ENCODE results near the gene COLEC11. TPM values are rescaled to one million over a fixed set of nuclear protein-coding genes. Genes with fewer than 3 reads are reported as not detected.

COLEC11 gene
- total RNA-seq, 1 donor from 2014 or later = not detected

- Histone ChIP-seq H3K27me3 (no peaks in the 10 kb centered on the region), H3K27ac (no peak overlapping the region), H3K9me3 (no peaks in the 10 kb centered on the region), H3K4me3 (no peak overlapping the region), H3K4me1 (no peaks in the 10 kb centered on the region), H3K36me3 (no peaks in the 10 kb centered on the region)
- no peak for TF ChIP-seq POLR2A (IDR thresholded peaks at IDR 0.05)
- TF ChIP-seq, protein P1, sequence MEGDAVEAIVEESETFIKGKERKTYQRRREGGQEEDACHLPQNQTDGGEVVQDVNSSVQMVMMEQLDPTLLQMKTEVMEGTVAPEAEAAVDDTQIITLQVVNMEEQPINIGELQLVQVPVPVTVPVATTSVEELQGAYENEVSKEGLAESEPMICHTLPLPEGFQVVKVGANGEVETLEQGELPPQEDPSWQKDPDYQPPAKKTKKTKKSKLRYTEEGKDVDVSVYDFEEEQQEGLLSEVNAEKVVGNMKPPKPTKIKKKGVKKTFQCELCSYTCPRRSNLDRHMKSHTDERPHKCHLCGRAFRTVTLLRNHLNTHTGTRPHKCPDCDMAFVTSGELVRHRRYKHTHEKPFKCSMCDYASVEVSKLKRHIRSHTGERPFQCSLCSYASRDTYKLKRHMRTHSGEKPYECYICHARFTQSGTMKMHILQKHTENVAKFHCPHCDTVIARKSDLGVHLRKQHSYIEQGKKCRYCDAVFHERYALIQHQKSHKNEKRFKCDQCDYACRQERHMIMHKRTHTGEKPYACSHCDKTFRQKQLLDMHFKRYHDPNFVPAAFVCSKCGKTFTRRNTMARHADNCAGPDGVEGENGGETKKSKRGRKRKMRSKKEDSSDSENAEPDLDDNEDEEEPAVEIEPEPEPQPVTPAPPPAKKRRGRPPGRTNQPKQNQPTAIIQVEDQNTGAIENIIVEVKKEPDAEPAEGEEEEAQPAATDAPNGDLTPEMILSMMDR (IDR thresholded peaks at IDR 0.05) = no peak
- no peak for TF ChIP-seq POLR2AphosphoS5 (IDR thresholded peaks at IDR 0.05; ENCODE audit: insufficient read depth in 1 of 2, low read depth in 1 of 2)
- peak; percentile 64 to 87 for DNase-seq (ENCODE audit: extremely low spot score in 2 of 2)
- intact Hi-C loops (cut with DNase I) = no loop called here
These were observed 32.7 kb downstream of the COLEC11 start for GRCh38 chr2:3627500-3628100.

DNA sequence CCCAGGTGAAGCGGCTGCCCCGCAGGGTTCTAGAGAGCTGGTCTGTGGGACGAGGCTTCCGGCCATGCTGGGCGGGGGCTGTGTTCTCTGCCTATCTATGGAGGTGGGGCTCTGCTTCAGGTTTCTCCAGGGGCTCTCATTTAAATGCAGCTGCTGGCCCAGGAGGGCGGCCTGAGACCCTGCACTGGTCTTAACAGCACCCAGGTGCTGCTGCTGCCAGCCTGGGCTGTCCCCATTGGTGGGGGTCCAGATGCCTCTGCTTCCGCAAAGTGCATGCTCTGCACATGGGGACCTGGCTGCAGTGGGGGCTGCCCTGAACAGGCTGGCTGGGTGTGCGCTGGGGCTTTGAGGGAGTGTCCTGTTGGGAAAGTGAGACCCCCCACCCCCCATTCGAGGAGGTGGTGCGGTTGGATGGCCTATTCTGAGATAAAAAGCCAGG is 33.3 kb downstream of the COLEC11 start:
- H3K36me3 ChIP-seq = no peaks in the 10 kb centered on the region
- no peak overlapping the region for H3K27ac ChIP-seq
- intact Hi-C loops (cut with DNase I) = no loop called here
- no peaks in the 10 kb centered on the region for H3K4me1 ChIP-seq
- TF ChIP-seq, protein P1 (IDR thresholded peaks at IDR 0.05) = no peak
- TF ChIP-seq POLR2A (IDR thresholded peaks at IDR 0.05) = no peak
- no peak for TF ChIP-seq POLR2AphosphoS5 (IDR thresholded peaks at IDR 0.05; ENCODE audit: insufficient read depth in 1 of 2, low read depth in 1 of 2)
- no peaks in the 10 kb centered on the region for H3K27me3 ChIP-seq
- no peak overlapping the region for H3K4me3 ChIP-seq
- DNase-seq (ENCODE audit: extremely low spot score in 2 of 2) = peak; percentile 75 to 93
- H3K9me3 ChIP-seq = no peaks in the 10 kb centered on the region

GRCh38 chr2:3628800-3629199 is 33.9 kb downstream of the COLEC11 start:
- Histone ChIP-seq H3K27ac (no peak overlapping the region), H3K4me1 (no peaks in the 10 kb centered on the region), H3K36me3 (no peaks in the 10 kb centered on the region), H3K9me3 (no peaks in the 10 kb centered on the region), H3K27me3 (no peaks in the 10 kb centered on the region), H3K4me3 (no peak overlapping the region)
- intact Hi-C loops (cut with DNase I) = no loop called here
- DNase-seq (ENCODE audit: extremely low spot score in 2 of 2) = peak; percentile 52 to 60
- TF ChIP-seq, protein P1 (IDR thresholded peaks at IDR 0.05) = no peak

DNA sequence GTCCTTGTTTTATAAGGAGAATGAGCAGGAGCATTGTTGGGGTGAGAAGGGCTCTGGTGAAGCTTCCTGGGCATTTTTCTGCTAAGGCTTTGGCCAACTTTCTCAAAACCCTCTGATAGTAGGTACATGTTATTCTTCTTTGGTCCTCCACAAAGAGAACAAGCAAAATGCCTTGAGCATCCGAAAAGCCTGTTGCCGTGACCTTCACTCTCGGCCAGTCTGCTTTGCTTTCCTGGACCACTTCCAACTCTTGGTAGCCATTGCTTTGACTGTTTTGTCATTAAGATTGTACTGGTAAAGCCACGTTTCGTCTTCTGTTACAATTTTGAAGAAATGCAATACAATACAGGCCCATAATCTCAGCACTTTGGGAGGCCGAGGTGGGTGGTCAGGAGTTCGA is 35.7 kb downstream of the COLEC11 start:
- peak in 1 of 2 donors; percentile 42 for DNase-seq (ENCODE audit: extremely low spot score in 2 of 2)
- TF ChIP-seq POLR2AphosphoS5 (IDR thresholded peaks at IDR 0.05; ENCODE audit: insufficient read depth in 1 of 2, low read depth in 1 of 2) = no peak
- no peak for TF ChIP-seq POLR2A (IDR thresholded peaks at IDR 0.05)
- no peaks in the 10 kb centered on the region for H3K4me1 ChIP-seq
- no peak overlapping the region for H3K27ac ChIP-seq
- H3K27me3 ChIP-seq = no peaks in the 10 kb centered on the region
- no peak overlapping the region for H3K4me3 ChIP-seq
- no peaks in the 10 kb centered on the region for H3K36me3 ChIP-seq
- H3K9me3 ChIP-seq = no peaks in the 10 kb centered on the region
- intact Hi-C loops (cut with DNase I) = no loop called here

DNA sequence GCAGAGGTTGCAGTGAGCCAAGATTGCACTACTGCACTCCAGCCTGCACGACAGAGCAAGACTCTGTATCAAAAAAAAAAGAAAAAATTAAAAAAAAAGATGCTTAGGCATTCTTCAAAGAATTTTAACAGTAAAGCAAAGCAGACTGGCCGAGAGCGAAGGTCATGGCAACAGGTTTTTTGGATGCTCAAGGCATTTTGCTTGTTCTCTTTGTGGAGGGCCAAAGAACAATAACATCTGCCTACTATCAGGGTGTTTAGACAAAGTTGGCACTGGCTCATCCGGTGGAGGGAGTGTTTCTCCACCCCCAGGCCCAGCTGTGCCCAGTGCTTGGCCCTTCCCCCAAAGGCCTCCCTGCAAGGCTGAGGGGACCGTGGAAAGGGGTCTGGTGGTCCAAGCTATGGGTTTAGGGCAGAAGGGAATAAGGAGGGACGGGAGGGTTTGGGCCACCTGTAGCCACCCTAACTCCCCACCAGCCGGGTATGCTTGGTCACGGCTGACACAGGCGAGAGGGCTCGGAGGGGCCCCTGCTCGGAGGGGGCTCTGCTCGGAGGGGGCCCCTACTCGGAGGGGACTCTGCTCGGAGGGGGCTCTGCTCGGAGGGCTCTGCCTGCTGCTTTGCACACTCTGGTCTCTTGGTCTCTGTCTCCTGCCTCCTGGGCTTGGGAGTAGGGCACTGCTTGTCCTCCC is 36.4 kb downstream of the COLEC11 start:
- Histone ChIP-seq H3K27ac (no peak overlapping the region), H3K9me3 (no peaks in the 10 kb centered on the region), H3K4me3 (no peak overlapping the region), H3K36me3 (no peaks in the 10 kb centered on the region), H3K4me1 (no peaks in the 10 kb centered on the region), H3K27me3 (no peaks in the 10 kb centered on the region)
- peak; percentile 49 to 84 for DNase-seq (ENCODE audit: extremely low spot score in 2 of 2)
- intact Hi-C loops (cut with DNase I) = no loop called here
- no peak for TF ChIP-seq POLR2A (IDR thresholded peaks at IDR 0.05)
- TF ChIP-seq, protein P1 (IDR thresholded peaks at IDR 0.05) = no peak
- no peak for TF ChIP-seq POLR2AphosphoS5 (IDR thresholded peaks at IDR 0.05; ENCODE audit: insufficient read depth in 1 of 2, low read depth in 1 of 2)
